ENCODE measurements around the gene HOXA2. TPM values are rescaled to one million over a fixed set of nuclear protein-coding genes. Genes with fewer than 3 reads are reported as not detected.

HOXA2 gene
- total RNA-seq, 1 donor from 2014 or later = not detected

- no peak overlapping the region for H3K27ac Mint-ChIP-seq (ENCODE audit: unreplicated experiment)
- no peak for DNase-seq
- H3K4me3 Mint-ChIP-seq (ENCODE audit: unreplicated experiment) = no peak overlapping the region
- no peaks in the 10 kb centered on the region for H3K4me1 Mint-ChIP-seq (ENCODE audit: low read depth, unreplicated experiment)
- H3K36me3 Mint-ChIP-seq (ENCODE audit: unreplicated experiment) = peaks cover 17% of the 10 kb centered on the region
- H3K27me3 Mint-ChIP-seq (ENCODE audit: unreplicated experiment) = peaks cover 49% of the 10 kb centered on the region
- no peak for TF ChIP-seq CTCF (IDR thresholded peaks at IDR 0.05; ENCODE audit: partially characterized antibody, unreplicated experiment)
- peaks cover 4% of the 10 kb centered on the region for H3K9me3 Mint-ChIP-seq (ENCODE audit: unreplicated experiment)
These were observed 43.5 kb upstream of the HOXA2 start for GRCh38 chr7:27145914-27146412.

- no peak for DNase-seq
- Mint-ChIP-seq H3K4me1 (ENCODE audit: low read depth, unreplicated experiment) (no peaks in the 10 kb centered on the region), H3K4me3 (ENCODE audit: unreplicated experiment) (no peak overlapping the region), H3K27me3 (ENCODE audit: unreplicated experiment) (peaks cover 50% of the 10 kb centered on the region), H3K27ac (ENCODE audit: unreplicated experiment) (no peak overlapping the region), H3K36me3 (ENCODE audit: unreplicated experiment) (peaks cover 17% of the 10 kb centered on the region), H3K9me3 (ENCODE audit: unreplicated experiment) (peaks cover 4% of the 10 kb centered on the region)
- TF ChIP-seq CTCF (IDR thresholded peaks at IDR 0.05; ENCODE audit: partially characterized antibody, unreplicated experiment) = no peak
These were observed 42.9 kb upstream of the HOXA2 start for GRCh38 chr7:27145165-27145913.

- peaks cover 46% of the 10 kb centered on the region for H3K27me3 Mint-ChIP-seq (ENCODE audit: unreplicated experiment)
- no peak overlapping the region for H3K27ac Mint-ChIP-seq (ENCODE audit: unreplicated experiment)
- no peak overlapping the region for H3K4me3 Mint-ChIP-seq (ENCODE audit: unreplicated experiment)
- DNase-seq = no peak
- H3K9me3 Mint-ChIP-seq (ENCODE audit: unreplicated experiment) = peaks cover 4% of the 10 kb centered on the region
- H3K4me1 Mint-ChIP-seq (ENCODE audit: low read depth, unreplicated experiment) = no peaks in the 10 kb centered on the region
- TF ChIP-seq CTCF (IDR thresholded peaks at IDR 0.05; ENCODE audit: partially characterized antibody, unreplicated experiment) = no peak
- H3K36me3 Mint-ChIP-seq (ENCODE audit: unreplicated experiment) = peaks cover 17% of the 10 kb centered on the region
These were observed 42.3 kb upstream of the HOXA2 start for GRCh38 chr7:27144781-27145164.

GRCh38 chr7:27143950-27144780 lies 41.7 kb upstream of the HOXA2 start:
- Mint-ChIP-seq H3K9me3 (ENCODE audit: unreplicated experiment) (peaks cover 5% of the 10 kb centered on the region), H3K27ac (ENCODE audit: unreplicated experiment) (no peak overlapping the region), H3K36me3 (ENCODE audit: unreplicated experiment) (peaks cover 17% of the 10 kb centered on the region), H3K4me3 (ENCODE audit: unreplicated experiment) (no peak overlapping the region), H3K27me3 (ENCODE audit: unreplicated experiment) (peaks cover 45% of the 10 kb centered on the region), H3K4me1 (ENCODE audit: low read depth, unreplicated experiment) (no peaks in the 10 kb centered on the region)
- TF ChIP-seq CTCF (IDR thresholded peaks at IDR 0.05; ENCODE audit: partially characterized antibody, unreplicated experiment) = no peak
- no peak for DNase-seq

Measured in glutamatergic neuron (in vitro differentiated cells).